Inflammatory macrophage treated with lipopolysaccharide for 4 hours (primary cell): ENCODE measurements around the gene DPM1.

Source experiments
- DNase-seq: peaks from one replicate; pipeline ENCODE4 v3.0.0-alpha.2; 2020

Gene DPM1

DNA sequence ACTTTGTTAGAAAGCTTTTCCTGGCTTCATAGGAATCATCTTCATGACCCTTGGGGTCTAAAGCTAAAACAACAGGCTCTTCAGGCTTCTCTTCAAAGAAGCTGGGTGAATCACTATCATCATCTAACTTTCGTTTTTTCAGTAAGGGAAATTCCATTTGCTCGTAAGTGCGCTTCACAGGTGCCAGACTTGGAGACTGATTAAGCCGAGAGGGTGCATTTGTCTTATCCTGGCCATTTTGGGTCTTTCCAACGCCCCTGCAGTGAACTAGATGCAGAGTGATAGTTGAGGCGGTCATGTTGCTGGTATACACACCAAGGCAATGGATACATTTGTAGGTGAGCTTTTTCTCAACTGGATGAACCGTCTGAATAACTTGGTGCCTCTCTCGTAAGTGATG lies 65.9 kb downstream of the DPM1 start:
- no peak for DNase-seq

DNA sequence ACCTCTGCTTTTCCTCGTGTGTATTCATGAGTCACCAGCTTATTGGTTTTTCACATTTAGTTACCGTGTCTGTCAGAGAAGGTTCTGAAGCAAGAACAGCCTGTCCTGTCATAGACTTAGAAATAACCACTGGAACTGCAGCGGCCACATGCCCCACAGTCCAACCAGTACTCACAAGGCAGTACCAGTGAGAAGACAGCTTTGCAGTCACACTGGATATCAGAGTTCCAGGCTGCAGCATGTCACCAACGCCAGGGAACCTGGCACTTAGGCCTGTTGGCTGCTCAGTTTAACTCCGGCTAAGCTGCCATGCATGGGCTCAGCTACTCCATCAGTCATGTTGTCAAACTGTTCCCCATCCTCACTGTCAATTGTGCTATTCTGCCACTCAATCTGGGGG lies 67.2 kb downstream of the DPM1 start:
- no peak for DNase-seq

DNA sequence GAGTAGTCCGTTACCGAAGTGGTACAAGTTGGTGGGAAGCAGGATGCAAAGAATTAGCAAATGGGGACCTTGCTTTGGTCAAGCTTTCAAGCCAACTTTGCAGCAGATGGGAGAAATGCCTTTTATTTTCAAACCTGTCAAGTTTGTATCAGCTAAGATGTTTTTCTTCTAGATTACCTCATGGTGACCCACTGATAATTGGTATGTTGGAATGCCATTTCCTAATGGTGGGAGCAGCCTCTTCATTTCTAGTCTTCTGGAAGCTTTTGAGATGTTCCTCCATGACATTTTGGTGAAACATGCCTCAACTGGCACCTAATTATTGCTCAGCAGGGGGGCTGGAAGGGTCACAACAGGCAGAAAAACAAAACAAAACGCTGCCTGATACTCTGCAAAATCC lies 70.8 kb downstream of the DPM1 start:
- DNase-seq = no peak

DNA sequence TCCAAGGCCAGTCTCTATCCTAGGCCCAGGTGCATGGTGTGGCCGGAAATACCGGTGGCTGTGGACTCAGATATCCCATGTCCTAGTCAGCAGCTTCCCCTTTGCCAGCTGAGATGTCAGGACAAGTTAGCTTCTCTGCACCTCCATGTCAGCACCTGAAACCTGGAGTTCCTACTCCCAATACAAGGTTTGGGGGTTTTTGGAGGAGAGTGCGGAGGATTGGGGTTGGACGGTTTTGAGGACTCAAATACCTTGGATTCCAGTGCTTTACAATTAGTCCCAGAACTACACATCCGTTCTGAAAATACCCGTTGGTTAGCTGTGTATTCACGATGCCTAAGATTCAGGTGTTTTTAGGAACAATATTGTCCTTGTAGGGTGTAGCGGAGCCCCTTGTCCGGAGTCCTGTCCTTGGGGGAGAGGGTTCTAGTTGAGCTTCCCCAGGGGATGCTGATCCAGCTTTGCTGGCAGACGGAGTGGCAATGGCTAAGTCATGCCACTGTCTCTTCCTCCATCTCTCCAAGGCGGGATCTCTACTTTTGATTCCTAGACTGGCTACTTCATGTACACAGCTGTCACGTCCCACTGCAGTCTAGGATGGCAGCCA lies 72.0 kb downstream of the DPM1 start:
- DNase-seq = no peak

DNA sequence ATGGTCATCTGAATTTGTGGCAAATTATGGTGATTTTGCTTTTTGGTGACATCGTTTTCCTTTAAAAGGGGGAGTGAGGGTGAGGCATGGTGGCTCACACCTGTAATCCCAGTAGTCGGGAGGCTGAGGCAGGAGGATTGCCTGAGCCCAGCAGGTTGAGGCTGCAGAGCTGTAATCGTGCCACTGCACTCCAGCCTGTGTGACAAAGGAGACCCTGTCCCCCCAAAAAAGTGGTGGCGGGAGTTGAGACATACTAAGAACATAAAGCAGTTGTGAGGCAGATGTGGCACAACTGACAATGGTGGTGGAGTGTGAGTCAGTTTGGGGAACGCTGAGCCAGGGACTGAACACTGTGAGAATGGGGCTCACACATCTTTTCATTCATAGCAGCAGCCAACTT lies 72.6 kb downstream of the DPM1 start:
- no peak for DNase-seq

DNA sequence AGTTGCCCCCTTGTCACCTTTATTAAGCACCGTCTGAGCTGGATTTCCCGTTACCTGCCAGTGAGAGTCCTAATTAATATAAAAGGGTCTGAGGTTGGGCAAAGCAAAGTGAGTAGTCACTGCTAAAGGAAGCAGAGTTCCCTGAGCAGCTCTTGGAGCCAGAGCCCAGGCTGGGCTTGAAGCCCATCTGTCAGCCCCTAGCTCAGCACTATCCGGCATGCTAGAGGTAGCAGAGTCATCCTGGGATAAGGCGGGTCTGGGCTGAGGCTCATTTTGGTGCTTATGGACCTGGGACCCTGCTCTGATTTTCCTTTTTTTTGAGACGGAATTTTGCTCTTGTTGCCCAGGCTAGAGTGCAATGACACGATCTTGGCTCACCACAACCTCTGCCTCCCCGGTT lies 73.3 kb downstream of the DPM1 start:
- no peak for DNase-seq
